ENCODE measurements around the gene NCR3LG1. TPM values are rescaled to one million over a fixed set of nuclear protein-coding genes. Genes with fewer than 3 reads are reported as not detected.

Gene NCR3LG1
- total and polyA plus RNA-seq, 9 of the 15 experiments (the other 6 are each of a cell fraction or from before 2014, with no cell fraction given) = 4.1 to 39.8 (median 25.1) TPM

DNA sequence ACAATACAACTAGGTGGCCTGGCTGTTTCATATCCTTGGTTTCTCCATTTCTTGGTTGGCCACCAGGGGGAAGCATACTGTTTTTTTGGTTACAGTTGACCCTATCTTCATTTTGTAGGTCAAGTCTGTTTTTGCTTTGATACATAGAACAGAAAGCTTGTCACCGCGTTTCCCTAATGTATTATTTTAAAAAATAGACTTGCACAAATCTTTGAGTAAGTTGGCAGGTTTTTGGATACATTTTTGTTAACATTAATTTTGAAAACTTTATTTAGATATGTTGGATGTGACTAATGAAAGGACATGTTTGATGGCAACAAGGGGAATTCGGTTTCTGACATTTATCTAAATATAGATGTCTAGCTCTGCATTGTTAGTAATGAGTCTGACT is 3.0 kb downstream of the NCR3LG1 start (continued):
- no peak for TF ChIP-seq SAP30 (IDR thresholded peaks at IDR 0.05; ENCODE audit: borderline replicate concordance, insufficient read depth, low read depth, low read length, poor library complexity, severe bottlenecking)

DNA sequence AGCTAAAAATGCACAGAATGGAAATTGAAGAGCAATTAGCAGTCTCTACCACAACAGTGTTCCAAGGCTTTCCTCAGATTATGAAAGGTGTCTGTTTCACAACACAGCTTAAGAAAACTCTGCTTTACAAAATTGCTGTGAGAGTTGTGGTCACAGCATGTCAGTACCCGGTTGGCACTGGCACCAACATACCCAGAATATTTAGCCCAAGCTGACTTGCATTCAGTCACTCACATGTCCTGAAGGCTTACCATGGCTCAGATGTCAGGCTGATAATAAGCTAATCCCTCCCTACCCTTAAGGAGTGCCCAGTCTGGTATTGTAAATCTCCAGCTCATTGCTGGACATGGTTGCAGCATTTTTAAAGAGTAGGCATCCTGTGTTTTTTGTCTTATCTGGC is 14.9 kb downstream of the NCR3LG1 start:
- no peak overlapping the region for H3K4me2 ChIP-seq (ENCODE audit: insufficient read depth, low read length)
- H3K4me3 ChIP-seq = no peak overlapping the region
- DNase-seq (ENCODE audit: extremely low read depth in 1 of 4, low spot score in 3 of 4) (no peak), ATAC-seq (no peak), FAIRE-seq (peak; percentile 19)
- H3K36me3 ChIP-seq (ENCODE audit: control insufficient read depth, insufficient read depth, low read length) = peaks cover 92% of the 10 kb centered on the region
- no TSS peak for BruUV-seq (replicated peaks)
- no peak overlapping the region for H2AFZ ChIP-seq (ENCODE audit: low read depth, low read length)
- H3K9me3 ChIP-seq (replicated peaks; ENCODE audit: control insufficient read depth, insufficient read depth, low read depth, low read length) = peaks cover 25% of the 10 kb centered on the region
- no peaks in the 10 kb centered on the region for H4K20me1 ChIP-seq (replicated peaks; ENCODE audit: control insufficient read depth, insufficient read depth, low read length)
- no peak for TF ChIP-seq SRSF1 (IDR thresholded peaks at IDR 0.05; ENCODE audit: low read depth, low read length)
- no peak for TF ChIP-seq ZNF644 (tag; IDR thresholded peaks at IDR 0.05; ENCODE audit: low read depth)
- TF ChIP-seq, protein P1, sequence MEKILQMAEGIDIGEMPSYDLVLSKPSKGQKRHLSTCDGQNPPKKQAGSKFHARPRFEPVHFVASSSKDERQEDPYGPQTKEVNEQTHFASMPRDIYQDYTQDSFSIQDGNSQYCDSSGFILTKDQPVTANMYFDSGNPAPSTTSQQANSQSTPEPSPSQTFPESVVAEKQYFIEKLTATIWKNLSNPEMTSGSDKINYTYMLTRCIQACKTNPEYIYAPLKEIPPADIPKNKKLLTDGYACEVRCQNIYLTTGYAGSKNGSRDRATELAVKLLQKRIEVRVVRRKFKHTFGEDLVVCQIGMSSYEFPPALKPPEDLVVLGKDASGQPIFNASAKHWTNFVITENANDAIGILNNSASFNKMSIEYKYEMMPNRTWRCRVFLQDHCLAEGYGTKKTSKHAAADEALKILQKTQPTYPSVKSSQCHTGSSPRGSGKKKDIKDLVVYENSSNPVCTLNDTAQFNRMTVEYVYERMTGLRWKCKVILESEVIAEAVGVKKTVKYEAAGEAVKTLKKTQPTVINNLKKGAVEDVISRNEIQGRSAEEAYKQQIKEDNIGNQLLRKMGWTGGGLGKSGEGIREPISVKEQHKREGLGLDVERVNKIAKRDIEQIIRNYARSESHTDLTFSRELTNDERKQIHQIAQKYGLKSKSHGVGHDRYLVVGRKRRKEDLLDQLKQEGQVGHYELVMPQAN (IDR thresholded peaks at IDR 0.05; ENCODE audit: borderline replicate concordance) = no peak
- TF ChIP-seq CHD4 (IDR thresholded peaks at IDR 0.05; ENCODE audit: insufficient read depth, insufficient replicate concordance, low read depth, low read length, poor library complexity, severe bottlenecking) = no peak
- no peak for TF ChIP-seq EHMT2 (IDR thresholded peaks at IDR 0.05)
- no peak for TF ChIP-seq ZNF384 (IDR thresholded peaks at IDR 0.05; ENCODE audit: low read depth, low read length)
- TF ChIP-seq TFE3 (CRISPR knock-in tag; IDR thresholded peaks at IDR 0.05) = no peak
- TF ChIP-seq JUNB (CRISPR knock-in tag; conservative IDR thresholded peaks at IDR 0.05) = no peak
- no peak for TF ChIP-seq RBM25 (IDR thresholded peaks at IDR 0.05; ENCODE audit: low read depth, low read length, severe bottlenecking)
- no peak for TF ChIP-seq CBFB (CRISPR knock-in tag; IDR thresholded peaks at IDR 0.05)
- no peak for TF ChIP-seq MAZ (CRISPR knock-in tag; conservative IDR thresholded peaks at IDR 0.05 in 1 of 2, IDR thresholded peaks at IDR 0.05 in 1 of 2)
- no peak for TF ChIP-seq ATF1 (CRISPR knock-in tag; IDR thresholded peaks at IDR 0.05)
- no peak for TF ChIP-seq ATF1 (tag; IDR thresholded peaks at IDR 0.05)
- no peak for TF ChIP-seq ZBTB7A (IDR thresholded peaks at IDR 0.05; ENCODE audit: borderline replicate concordance, control insufficient read depth, low read depth, low read length)
- H3K27me3 ChIP-seq (ENCODE audit: control insufficient read depth in 2 of 2, insufficient read depth in 2 of 2, low read length in 2 of 2) = no peaks in the 10 kb centered on the region
- H3K9me1 ChIP-seq (ENCODE audit: control insufficient read depth, insufficient read depth, low read length) = no peaks in the 10 kb centered on the region
- H3K9ac ChIP-seq (ENCODE audit: insufficient read depth in 1 of 2, low read depth in 2 of 2, low read length in 2 of 2) = no peak overlapping the region
- H3K79me2 ChIP-seq (ENCODE audit: control insufficient read depth, insufficient read depth, low read length) = peaks cover 20% of the 10 kb centered on the region; the same call in 2 of the 3 replicates
- no peak overlapping the region for H3K27ac ChIP-seq (ENCODE audit: extremely low read depth, low read depth, low read length)
- H3K4me1 ChIP-seq (replicated peaks in 1 of 2; ENCODE audit: control insufficient read depth in 2 of 2, insufficient read depth in 2 of 2, low read length in 2 of 2) = no peaks in the 10 kb centered on the region
- in situ Hi-C loops (cut with MboI) = no loop called here
- WGBS (ENCODE audit: insufficient coverage, low coverage, missing lambda C conversion rate) = 100% methylated on average over 1 of the region's 1 CpG
- intact Hi-C loops (cut with micrococcal nuclease) = no loop called here
- CTCF ChIA-PET (ENCODE audit: low intra/inter-chr PET ratio) = no interaction called here
- POLR2A ChIA-PET = interaction anchor here (0.6 kb wide), 1 partner anchor 1908 kb away, joined by 3 read pairs; no protein-coding TSS in a partner anchor

All from K562 (cell line).